K562 (cell line): Measurements from ENCODE around the gene NFE2. TPM values are rescaled to one million over a fixed set of nuclear protein-coding genes. Genes with fewer than 3 reads are reported as not detected.

ENCODE experiments used
- ATAC-seq: fragments of 200-7000 bp; cut with Tn5 transposase; 3 replicates; pipeline ENCODE4 v1.9.1; 2020; ENCODE audit warnings: moderate library complexity
- BruUV-seq: library from RNA; stranded (reverse); fragments of 400-500 nt; replicated peaks from 2 replicates; lab custom pipeline; 2021; lab: Mats Ljungman, UMichigan
- CTCF ChIA-PET: fragments of 300-600 bp; formaldehyde crosslinking; extraction: SDS; loops from one replicate; lab custom pipeline; 2021; ENCODE audit warnings: low intra/inter-chr PET ratio; lab: Yijun Ruan, JAX
- POLR2A ChIA-PET: fragments of 300-600, 350-650 bp; sonication (Branson Sonifier 250); formaldehyde crosslinking; extraction: SDS; loops from one replicate; lab custom pipeline; 2021; ENCODE audit warnings: antibody characterized with exemption, inconsistent platforms; lab: Yijun Ruan, JAX
- DNase-seq, 4 experiments: peaks; one replicate each; pipeline versions ENCODE4 v3.0.0 to v3.0.0-alpha.2; 2011 to 2018; ENCODE audit warnings: low spot score in 3 of 4, mixed read lengths in 3 of 4; ENCODE audit errors: extremely low read depth in 1 of 4
- FAIRE-seq: peaks from 2 replicates; lab custom pipeline; 2011; peaks lifted over from hg19 to GRCh38; lab: Jason Lieb, UNC
- H2AFZ ChIP-seq: 2 replicates; pipeline ENCODE4 v1.6.0; 2011; ENCODE audit warnings: low read depth, low read length, control low read depth, inconsistent platforms
- H3K27ac ChIP-seq: fragments of 200-600 bp; 3 replicates; pipeline ENCODE4 v1.8.0; 2011; ENCODE audit warnings: low read depth, mild to moderate bottlenecking, control low read depth, inconsistent platforms, low read length, moderate library complexity, mixed read lengths; ENCODE audit errors: extremely low read depth
- H3K27me3 ChIP-seq, 2 experiments: fragments of 300-600 bp in 1 of 2; 2 replicates in 1 of 2; 3 replicates in 1 of 2; pipeline versions ENCODE4 v1.6.0 to v1.8.0; 2011; ENCODE audit warnings: inconsistent platforms in 2 of 2, low read length in 2 of 2, mild to moderate bottlenecking in 1 of 2, mixed read lengths in 1 of 2, moderate library complexity in 1 of 2; ENCODE audit not compliant: control insufficient read depth in 2 of 2, insufficient read depth in 2 of 2
- H3K36me3 ChIP-seq: fragments of 300-600 bp; 3 replicates; pipeline ENCODE4 v1.8.0; 2011; ENCODE audit warnings: mild to moderate bottlenecking, low read length, inconsistent platforms; ENCODE audit not compliant: control insufficient read depth, insufficient read depth
- H3K4me1 ChIP-seq, 2 experiments: fragments of 200-600 bp in 1 of 2; replicated peaks in 1 of 2; 2 replicates in 1 of 2; 3 replicates in 1 of 2; pipeline versions ENCODE4 v1.5.1 to v1.8.0; 2011; ENCODE audit warnings: inconsistent platforms in 2 of 2, low read length in 2 of 2, mild to moderate bottlenecking in 1 of 2, mixed read lengths in 1 of 2, moderate library complexity in 1 of 2; ENCODE audit not compliant: control insufficient read depth in 2 of 2, insufficient read depth in 2 of 2
- H3K4me2 ChIP-seq: 2 replicates; pipeline ENCODE4 v1.6.1; 2011; ENCODE audit warnings: low read length, control low read depth, inconsistent platforms, mixed read lengths; ENCODE audit not compliant: insufficient read depth
- H3K4me3 ChIP-seq: fragments of 200-600 bp; sonication (generic), shearing (Covaris generic); 2 replicates; pipeline ENCODE4 v1.5.1; 2016; ENCODE audit warnings: control low read depth, inconsistent platforms
- H3K79me2 ChIP-seq: fragments of 200-600 bp; 3 replicates; pipeline ENCODE4 v1.8.0; 2011; ENCODE audit warnings: low read length, inconsistent platforms; ENCODE audit not compliant: control insufficient read depth, insufficient read depth
- H3K9ac ChIP-seq, 2 experiments: 2 replicates each; pipeline versions ENCODE4 v1.6.0 to v1.6.1; 2011; ENCODE audit warnings: low read depth in 2 of 2, low read length in 2 of 2, control low read depth in 1 of 2, inconsistent platforms in 1 of 2, mild to moderate bottlenecking in 1 of 2, mixed read lengths in 1 of 2; ENCODE audit not compliant: insufficient read depth in 1 of 2
- H3K9me1 ChIP-seq: one replicate; pipeline ENCODE4 v1.6.0; 2011; ENCODE audit warnings: inconsistent platforms, mild to moderate bottlenecking, low read length, moderate library complexity; ENCODE audit not compliant: control insufficient read depth, insufficient read depth
- H3K9me3 ChIP-seq: replicated peaks from 2 replicates; pipeline ENCODE4 v1.5.1; 2011; ENCODE audit warnings: low read depth, low read length, inconsistent platforms; ENCODE audit not compliant: control insufficient read depth, insufficient read depth
- H4K20me1 ChIP-seq: replicated peaks from 2 replicates; pipeline ENCODE4 v1.6.1; 2011; ENCODE audit warnings: low read length, inconsistent platforms, mixed read lengths; ENCODE audit not compliant: control insufficient read depth, insufficient read depth
- CHD1 ChIP-seq: fragments of 200-600 bp; sonication (generic); IDR thresholded peaks from one replicate; pipeline ENCODE4 v1.6.1; 2012; ENCODE audit warnings: mild to moderate bottlenecking, moderate library complexity, low read length, inconsistent platforms
- JUND ChIP-seq, 2 experiments: IDR thresholded peaks; 2 replicates in 1 of 2; 3 replicates in 1 of 2; pipeline ENCODE4 v1.6.1; 2011; ENCODE audit warnings: borderline replicate concordance in 2 of 2, low read depth in 2 of 2, low read length in 2 of 2, improper control_type of control experiment in 1 of 2, missing biosample characterization in 1 of 2, missing genetic modification characterization in 1 of 2, missing genetic modification reagents in 1 of 2
- MEIS2 ChIP-seq: fragments of 450-650 bp; IDR thresholded peaks from 2 replicates; pipeline ENCODE4 v1.6.1; 2014; ENCODE audit warnings: mild to moderate bottlenecking; ENCODE audit not compliant: partially characterized antibody
- TEAD2 ChIP-seq: fragments of 450-650 bp; IDR thresholded peaks from 2 replicates; pipeline ENCODE4 v1.6.1; 2016; ENCODE audit warnings: missing genetic modification characterization, control low read depth, missing compliant biosample characterization
- ZC3H4 ChIP-seq: sonication (generic); formaldehyde crosslinking; IDR thresholded peaks from 2 replicates; pipeline ENCODE4 v1.9.0; 2021; ENCODE audit warnings: missing genetic modification reagents, borderline replicate concordance
- ZFP36 ChIP-seq: fragments of 150-350 bp; IDR thresholded peaks from 2 replicates; pipeline ENCODE4 v1.6.1; 2018; ENCODE audit warnings: low read length, low read depth; ENCODE audit not compliant: partially characterized antibody
- ZNF174 ChIP-seq: fragments of 250-450 bp; sonication (Bioruptor Pico); IDR thresholded peaks from 2 replicates; pipeline ENCODE4 v1.4.0; 2020; ENCODE audit warnings: mild to moderate bottlenecking
- WGBS: fragments of 100-300 bp; shearing (Covaris generic); methylation state at CpG from one replicate; pipeline ENCODE4 v1.1.6; 2016; ENCODE audit warnings: low coverage, mixed read lengths; ENCODE audit not compliant: insufficient coverage; ENCODE audit errors: missing lambda C conversion rate; 5-methylcytosine and 5-hydroxymethylcytosine counted together
- in situ Hi-C: fragments of 300-500 bp; cut with MboI; formaldehyde crosslinking; loops from 4 replicates; pipeline ENCODE4 v1.15.0; 2018; ENCODE audit warnings: inconsistent platforms, mixed read lengths
- intact Hi-C: fragments of 100-400 bp; cut with micrococcal nuclease; formaldehyde crosslinking; loops from 2 replicates; pipeline ENCODE4 v1.14.2; 2022
- polyA plus RNA-seq, 8 experiments: library from polyadenylated mRNA; depleted of rRNA in 4 of 8; stranded (reverse) in 5 of 8; unstranded in 3 of 8; fragments of >200 nt; fragmentation: Nextera tagmentation in 2 of 8; fragmentation: Illumina TruSeq in 1 of 8; extraction: Ambion mirVana in 2 of 8; extraction: Trizol in 1 of 8; gene quantifications; 2 replicates each; pipeline versions ENCODE4 v1.2.1 to v1.2.3, GENCODE V29; 2011 to 2014; ENCODE audit warnings: inconsistent platforms in 1 of 8, missing spikeins in 1 of 8
- total RNA-seq, 7 experiments: library from RNA; depleted of rRNA in 6 of 7; stranded (reverse); fragments of >200 nt in 6 of 7; fragmentation: Illumina TruSeq in 2 of 7; extraction: Trizol in 2 of 7; gene quantifications; 2 replicates each; pipeline versions ENCODE4 v1.2.1 to v1.2.3, GENCODE V29; 2011 to 2021; ENCODE audit warnings: low replicate concordance in 1 of 7
- TF ChIP-seq, protein P1 (sequence below): sonication (generic); formaldehyde crosslinking; IDR thresholded peaks from 2 replicates; pipeline ENCODE4 v1.9.0; 2022; ENCODE audit warnings: mild to moderate bottlenecking, missing genetic modification reagents
- TF ChIP-seq, protein P2 (sequence below): fragments of 250-450 bp; sonication (Bioruptor Pico); IDR thresholded peaks from 2 replicates; pipeline ENCODE4 v1.5.0; 2020; ENCODE audit warnings: mild to moderate bottlenecking, borderline replicate concordance
- TF ChIP-seq, protein P3 (sequence below): fragments of 250-450 bp; sonication (Bioruptor Pico); IDR thresholded peaks from 2 replicates; pipeline ENCODE4 v1.8.0; 2021; ENCODE audit warnings: borderline replicate concordance, mild to moderate bottlenecking, moderate library complexity; ENCODE audit not compliant: poor library complexity, severe bottlenecking
- TF ChIP-seq, protein P4 (sequence below): fragments of 250-450 bp; sonication (Bioruptor Pico); IDR thresholded peaks from 2 replicates; pipeline ENCODE4 v1.8.0; 2021; ENCODE audit warnings: moderate library complexity, mild to moderate bottlenecking, inconsistent platforms
- TF ChIP-seq, protein P5 (sequence below): sonication (generic); formaldehyde crosslinking; IDR thresholded peaks from 2 replicates; pipeline ENCODE4 v1.8.0; 2022; ENCODE audit warnings: missing genetic modification reagents, mild to moderate bottlenecking, moderate library complexity, borderline replicate concordance

Gene NFE2
- total and polyA plus RNA-seq, 9 of the 15 experiments (the other 6 are each of a cell fraction or from before 2014, with no cell fraction given), result 12.3 to 282 (median 208) TPM

DNA sequence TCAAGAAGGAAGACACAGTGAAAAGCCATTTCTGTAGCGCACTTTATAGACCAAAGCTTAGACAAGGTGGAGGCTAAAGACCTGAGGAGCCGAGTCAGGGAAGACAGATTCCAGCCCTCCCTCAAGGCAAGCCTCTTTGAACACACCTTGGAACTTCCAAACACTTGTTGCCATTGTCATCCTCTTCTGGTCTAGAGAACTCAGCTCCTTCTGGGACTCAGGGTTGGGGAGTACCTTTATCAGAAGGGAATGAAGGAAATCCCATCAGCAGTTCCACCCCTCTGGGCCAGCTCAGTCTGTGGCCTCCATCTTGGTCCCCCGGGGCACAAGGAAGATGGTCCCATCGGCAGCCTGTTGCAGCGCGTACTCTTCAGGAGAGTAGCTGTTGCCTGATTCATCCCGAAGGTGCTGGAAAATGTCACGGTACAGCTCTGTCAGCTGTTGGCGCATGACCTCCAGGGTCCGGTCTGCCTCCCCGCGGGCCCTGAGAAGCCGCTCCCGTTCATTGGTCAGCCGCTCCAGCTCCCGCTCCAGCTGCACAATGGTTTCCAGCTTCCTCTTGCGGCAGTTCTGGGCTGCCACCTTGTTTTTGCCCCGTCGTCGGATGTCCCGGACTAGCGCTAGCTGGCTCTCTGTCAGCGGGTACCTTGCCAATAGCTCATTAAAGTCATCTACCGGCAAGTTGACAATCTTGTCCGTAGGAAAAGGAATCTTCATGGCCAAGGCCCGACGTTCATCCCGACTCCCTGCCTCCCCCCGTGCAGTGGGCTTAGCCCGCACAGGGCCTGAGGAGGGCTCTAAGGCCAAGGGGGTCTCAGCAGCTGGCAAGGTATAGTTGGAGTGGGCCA, 8.5 kb downstream of the NFE2 start:
- ATAC-seq, result 0 out of 3 replicates have a peak, but pooled peaks have one; percentile 0
- in situ Hi-C loops, result loop anchor here (5.0 to 10.0 kb wide), 2 partner anchors 35 to 72 kb away; partner anchors contain the start of genes COPZ1 and GPR84
- TF ChIP-seq, protein P1, sequence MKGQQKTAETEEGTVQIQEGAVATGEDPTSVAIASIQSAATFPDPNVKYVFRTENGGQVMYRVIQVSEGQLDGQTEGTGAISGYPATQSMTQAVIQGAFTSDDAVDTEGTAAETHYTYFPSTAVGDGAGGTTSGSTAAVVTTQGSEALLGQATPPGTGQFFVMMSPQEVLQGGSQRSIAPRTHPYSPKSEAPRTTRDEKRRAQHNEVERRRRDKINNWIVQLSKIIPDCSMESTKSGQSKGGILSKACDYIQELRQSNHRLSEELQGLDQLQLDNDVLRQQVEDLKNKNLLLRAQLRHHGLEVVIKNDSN (CRISPR knock-in tag), result peak; percentile 60; the same call in 1 of the 2 replicates
- no peak for TF ChIP-seq TEAD2 (tag)
- no peak for TF ChIP-seq ZC3H4 (CRISPR knock-in tag)
- TF ChIP-seq, protein P2, sequence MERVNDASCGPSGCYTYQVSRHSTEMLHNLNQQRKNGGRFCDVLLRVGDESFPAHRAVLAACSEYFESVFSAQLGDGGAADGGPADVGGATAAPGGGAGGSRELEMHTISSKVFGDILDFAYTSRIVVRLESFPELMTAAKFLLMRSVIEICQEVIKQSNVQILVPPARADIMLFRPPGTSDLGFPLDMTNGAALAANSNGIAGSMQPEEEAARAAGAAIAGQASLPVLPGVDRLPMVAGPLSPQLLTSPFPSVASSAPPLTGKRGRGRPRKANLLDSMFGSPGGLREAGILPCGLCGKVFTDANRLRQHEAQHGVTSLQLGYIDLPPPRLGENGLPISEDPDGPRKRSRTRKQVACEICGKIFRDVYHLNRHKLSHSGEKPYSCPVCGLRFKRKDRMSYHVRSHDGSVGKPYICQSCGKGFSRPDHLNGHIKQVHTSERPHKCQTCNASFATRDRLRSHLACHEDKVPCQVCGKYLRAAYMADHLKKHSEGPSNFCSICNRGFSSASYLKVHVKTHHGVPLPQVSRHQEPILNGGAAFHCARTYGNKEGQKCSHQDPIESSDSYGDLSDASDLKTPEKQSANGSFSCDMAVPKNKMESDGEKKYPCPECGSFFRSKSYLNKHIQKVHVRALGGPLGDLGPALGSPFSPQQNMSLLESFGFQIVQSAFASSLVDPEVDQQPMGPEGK (CRISPR knock-in tag), result no peak
- TF ChIP-seq ZNF174 (CRISPR knock-in tag), result no peak
- peak; percentile 14 for TF ChIP-seq MEIS2
- TF ChIP-seq, protein P3, sequence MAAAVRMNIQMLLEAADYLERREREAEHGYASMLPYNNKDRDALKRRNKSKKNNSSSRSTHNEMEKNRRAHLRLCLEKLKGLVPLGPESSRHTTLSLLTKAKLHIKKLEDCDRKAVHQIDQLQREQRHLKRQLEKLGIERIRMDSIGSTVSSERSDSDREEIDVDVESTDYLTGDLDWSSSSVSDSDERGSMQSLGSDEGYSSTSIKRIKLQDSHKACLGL (CRISPR knock-in tag), result no peak
- no peak for TF ChIP-seq ZFP36
- TF ChIP-seq CHD1, result peak; percentile 59
- TF ChIP-seq, protein P4, sequence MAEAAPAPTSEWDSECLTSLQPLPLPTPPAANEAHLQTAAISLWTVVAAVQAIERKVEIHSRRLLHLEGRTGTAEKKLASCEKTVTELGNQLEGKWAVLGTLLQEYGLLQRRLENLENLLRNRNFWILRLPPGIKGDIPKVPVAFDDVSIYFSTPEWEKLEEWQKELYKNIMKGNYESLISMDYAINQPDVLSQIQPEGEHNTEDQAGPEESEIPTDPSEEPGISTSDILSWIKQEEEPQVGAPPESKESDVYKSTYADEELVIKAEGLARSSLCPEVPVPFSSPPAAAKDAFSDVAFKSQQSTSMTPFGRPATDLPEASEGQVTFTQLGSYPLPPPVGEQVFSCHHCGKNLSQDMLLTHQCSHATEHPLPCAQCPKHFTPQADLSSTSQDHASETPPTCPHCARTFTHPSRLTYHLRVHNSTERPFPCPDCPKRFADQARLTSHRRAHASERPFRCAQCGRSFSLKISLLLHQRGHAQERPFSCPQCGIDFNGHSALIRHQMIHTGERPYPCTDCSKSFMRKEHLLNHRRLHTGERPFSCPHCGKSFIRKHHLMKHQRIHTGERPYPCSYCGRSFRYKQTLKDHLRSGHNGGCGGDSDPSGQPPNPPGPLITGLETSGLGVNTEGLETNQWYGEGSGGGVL (CRISPR knock-in tag), result no peak
- TF ChIP-seq JUND (IDR thresholded peaks at IDR 0.05; ENCODE audit: borderline replicate concordance, low read depth, low read length), result 0 out of 2 replicates have a peak, but pooled peaks have one; percentile 4
- no peak for TF ChIP-seq JUND (tag; IDR thresholded peaks at IDR 0.05; ENCODE audit: borderline replicate concordance, low read depth, low read length)
- TF ChIP-seq, protein P5, sequence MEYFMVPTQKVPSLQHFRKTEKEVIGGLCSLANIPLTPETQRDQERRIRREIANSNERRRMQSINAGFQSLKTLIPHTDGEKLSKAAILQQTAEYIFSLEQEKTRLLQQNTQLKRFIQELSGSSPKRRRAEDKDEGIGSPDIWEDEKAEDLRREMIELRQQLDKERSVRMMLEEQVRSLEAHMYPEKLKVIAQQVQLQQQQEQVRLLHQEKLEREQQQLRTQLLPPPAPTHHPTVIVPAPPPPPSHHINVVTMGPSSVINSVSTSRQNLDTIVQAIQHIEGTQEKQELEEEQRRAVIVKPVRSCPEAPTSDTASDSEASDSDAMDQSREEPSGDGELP (CRISPR knock-in tag), result peak; percentile 96

More for the DNA sequence above, 8.5 kb downstream of the NFE2 start:
- H3K79me2 ChIP-seq, result peaks cover 99% of the 10 kb centered on the region
- intact Hi-C loops, result loop anchor here (10.0 kb wide), 1 partner anchor 278 kb away; no protein-coding TSS in a partner anchor
- H3K27me3 ChIP-seq, result no peaks in the 10 kb centered on the region; a peak in 1 of 5 replicates
- peak overlapping the region; percentile 72 for H3K27ac ChIP-seq
- no peak for FAIRE-seq
- POLR2A ChIA-PET, result interaction anchor here (0.6 to 9.8 kb wide), 18 partner anchors 7 to 670 kb away, joined by 3 to 155 read pairs (median 5); partner anchors contain the start of genes CBX5, COPZ1, HNRNPA1 and NFE2
- H3K9me1 ChIP-seq, result no peaks in the 10 kb centered on the region
- no peaks in the 10 kb centered on the region for H3K9me3 ChIP-seq
- CTCF ChIA-PET, result interaction anchor here (4.1 kb wide), 1 partner anchor 68 kb away, joined by 33 read pairs; no protein-coding TSS in a partner anchor
- peaks cover 40 to 51% of the 10 kb centered on the region in 2 experiments; a peak in 4 of 5 replicates for H3K4me1 ChIP-seq
- H3K36me3 ChIP-seq, result peaks cover 91% of the 10 kb centered on the region
- no peak overlapping the region for H2AFZ ChIP-seq
- WGBS, result 3% methylated on average over 30 of the region's 30 CpGs
- peak overlapping the region; percentile 99 for H3K4me2 ChIP-seq
- BruUV-seq, result TSS peak; percentile 44
- peak overlapping the region; percentile 53 for H3K4me3 ChIP-seq
- peak in 3 of 4 experiments; percentile 46 to 69 (median 53) for DNase-seq
- H3K9ac ChIP-seq, result peak overlapping the region; percentile 67 to 94
- H4K20me1 ChIP-seq, result peaks cover 24% of the 10 kb centered on the region
